Small intestine (tissue), 7 donors: ENCODE data around the gene PPP1R7. TPM values are rescaled to one million over a fixed set of nuclear protein-coding genes. Genes with fewer than 3 reads are reported as not detected.

Experiments
- DNase-seq, 2 donors: peaks; one replicate each; pipeline versions ENCODE4 v3.0.0 to v3.0.0-alpha.2; 2013
- FAIRE-seq: peaks from 2 replicates; lab custom pipeline; 2012; peaks lifted over from hg19 to GRCh38; lab: Jason Lieb, UNC
- H3K27ac ChIP-seq, 3 donors: one replicate each; pipeline ENCODE4 v1.5.1; 2013; ENCODE audit warnings: low read length in 2 of 3, mild to moderate bottlenecking in 2 of 3, control low read depth in 1 of 3, inconsistent platforms in 1 of 3, low read depth in 1 of 3, moderate library complexity in 1 of 3
- H3K27me3 ChIP-seq, 3 donors: one replicate each; pipeline ENCODE4 v1.6.1; 2013; ENCODE audit warnings: low read length in 3 of 3, inconsistent platforms in 1 of 3; ENCODE audit not compliant: control insufficient read depth in 3 of 3, insufficient read depth in 3 of 3
- H3K36me3 ChIP-seq, 3 donors: one replicate each; pipeline ENCODE4 v1.6.1; 2013; ENCODE audit warnings: low read length in 3 of 3, inconsistent platforms in 1 of 3, low read depth in 1 of 3, mild to moderate bottlenecking in 1 of 3, moderate library complexity in 1 of 3; ENCODE audit not compliant: control insufficient read depth in 3 of 3, insufficient read depth in 2 of 3
- H3K4me1 ChIP-seq, 3 donors: one replicate each; pipeline ENCODE4 v1.6.1; 2013; ENCODE audit warnings: low read length in 2 of 3, inconsistent platforms in 1 of 3, low read depth in 1 of 3, mild to moderate bottlenecking in 1 of 3, moderate library complexity in 1 of 3; ENCODE audit not compliant: control insufficient read depth in 3 of 3, insufficient read depth in 2 of 3
- H3K4me3 ChIP-seq, 3 donors: one replicate each; pipeline ENCODE4 v1.5.1; 2013; ENCODE audit warnings: low read length in 3 of 3, control low read depth in 1 of 3, inconsistent platforms in 1 of 3, low read depth in 1 of 3, mild to moderate bottlenecking in 1 of 3, moderate library complexity in 1 of 3
- H3K9me3 ChIP-seq, 2 donors: one replicate each; pipeline ENCODE4 v1.6.1; 2013; ENCODE audit warnings: low read depth in 1 of 2, low read length in 1 of 2; ENCODE audit not compliant: control insufficient read depth in 2 of 2, insufficient read depth in 1 of 2
- WGBS, 3 donors: extraction: QIAGEN DNeasy Blood & Tissue Kit; methylation state at CpG; one replicate each; pipeline ENCODE4 v1.1.7; 2013; 5-methylcytosine and 5-hydroxymethylcytosine counted together
- polyA plus RNA-seq, 4 donors: library from polyadenylated mRNA; stranded (reverse) in 3 of 4; unstranded in 1 of 4; fragments of 200-250 nt in 3 of 4; fragments of 120-200 nt in 1 of 4; gene quantifications; one replicate each; pipeline versions ENCODE4 v1.2.1 to v1.2.3, GENCODE V29; 2013
- donor health status: healthy with polysubstance abuse.
- donor health status: control.
- donor health status: control.
- donor health status: Bipolar disorder and iron deficiency.
- donor health status: healthy.

The PPP1R7 gene
- polyA plus RNA-seq, 4 donors = 57.3 to 74.7 (median 63.5) TPM

GRCh38 chr2:241223211-241224017 lies 73.1 kb downstream of the PPP1R7 start:
- Histone ChIP-seq H3K27ac (no peak overlapping the region), H3K27me3 (no peaks in the 10 kb centered on the region), H3K4me1 (peaks cover 0 to 30% (median 2%) of the 10 kb centered on the region in 3 donors), H3K9me3 (no peaks in the 10 kb centered on the region), H3K4me3 (no peak overlapping the region), H3K36me3 (peaks cover 0 to 37% (median 10%) of the 10 kb centered on the region in 3 donors)
- WGBS, 3 donors = 34 to 52% (median 38%) methylated on average over 23 of the region's 23 CpGs
- DNase-seq (peak in 1 of 2 donors; percentile 32), FAIRE-seq (no peak)

- peak overlapping the region in 1 of 3 donors; percentile 36 for H3K27ac ChIP-seq
- no peak for FAIRE-seq
Observed at GRCh38 chr2:241224018-241224850, 74.0 kb downstream of the PPP1R7 start.

GRCh38 chr2:241224851-241225438 lies 74.7 kb downstream of the PPP1R7 start:
- Histone ChIP-seq H3K4me3 (no peak overlapping the region), H3K4me1 (peaks cover 0 to 23% (median 2%) of the 10 kb centered on the region in 3 donors), H3K36me3 (peaks cover 13 to 53% (median 19%) of the 10 kb centered on the region in 3 donors), H3K27me3 (no peaks in the 10 kb centered on the region), H3K9me3 (no peaks in the 10 kb centered on the region), H3K27ac (peak overlapping the region in 1 of 3 donors; percentile 36)
- 71 to 74% (median 71%) methylated on average over 8 of the region's 8 CpGs for WGBS, 3 donors
- DNase-seq (no peak), FAIRE-seq (no peak)

More at GRCh38 chr2:241224018-241224850, 74.0 kb downstream of the PPP1R7 start:
- Histone ChIP-seq H3K4me1 (peaks cover 0 to 24% (median 2%) of the 10 kb centered on the region in 3 donors), H3K36me3 (peaks cover 8 to 46% (median 13%) of the 10 kb centered on the region in 3 donors), H3K4me3 (no peak overlapping the region), H3K27me3 (no peaks in the 10 kb centered on the region), H3K9me3 (no peaks in the 10 kb centered on the region)
- peak in 1 of 2 donors; percentile 77 for DNase-seq
- 16 to 36% (median 35%) methylated on average over 26 of the region's 26 CpGs for WGBS, 3 donors

DNA sequence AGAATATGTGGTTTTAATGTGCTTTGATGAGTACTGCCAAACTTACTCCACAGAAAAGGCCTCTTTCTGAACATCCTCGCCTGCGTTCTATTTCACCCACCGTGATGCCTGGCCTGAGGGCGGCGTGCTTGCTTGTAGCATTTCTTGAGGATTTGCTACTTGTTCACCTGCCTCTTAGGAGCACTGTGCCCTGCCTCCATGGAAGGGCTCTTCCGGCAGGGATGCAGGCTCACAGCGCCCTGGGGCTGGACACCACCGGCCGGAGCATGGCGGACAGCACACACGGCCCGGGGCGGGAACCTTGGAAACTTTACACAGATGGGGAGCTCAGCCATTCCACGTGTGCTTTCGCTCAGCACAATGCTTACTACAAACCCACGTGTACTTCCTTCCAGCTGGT lies 75.3 kb downstream of the PPP1R7 start:
- Histone ChIP-seq H3K4me3 (no peak overlapping the region), H3K27ac (no peak overlapping the region), H3K4me1 (peaks cover 0 to 23% (median 2%) of the 10 kb centered on the region in 3 donors), H3K27me3 (no peaks in the 10 kb centered on the region), H3K9me3 (no peaks in the 10 kb centered on the region), H3K36me3 (peaks cover 18 to 59% (median 24%) of the 10 kb centered on the region in 3 donors)
- FAIRE-seq (no peak), DNase-seq (no peak)
- 89 to 94% (median 92%) methylated on average over 16 of the region's 16 CpGs for WGBS, 3 donors

- WGBS, 3 donors = 89 to 93% (median 90%) methylated on average over 16 of the region's 16 CpGs
- Histone ChIP-seq H3K27ac (no peak overlapping the region), H3K4me3 (no peak overlapping the region), H3K27me3 (no peaks in the 10 kb centered on the region), H3K9me3 (no peaks in the 10 kb centered on the region), H3K36me3 (peaks cover 21 to 63% (median 25%) of the 10 kb centered on the region in 3 donors), H3K4me1 (peaks cover 0 to 23% (median 2%) of the 10 kb centered on the region in 3 donors)
- DNase-seq (no peak), FAIRE-seq (no peak)
Observed at GRCh38 chr2:241225983-241226382, 75.7 kb downstream of the PPP1R7 start.

DNA sequence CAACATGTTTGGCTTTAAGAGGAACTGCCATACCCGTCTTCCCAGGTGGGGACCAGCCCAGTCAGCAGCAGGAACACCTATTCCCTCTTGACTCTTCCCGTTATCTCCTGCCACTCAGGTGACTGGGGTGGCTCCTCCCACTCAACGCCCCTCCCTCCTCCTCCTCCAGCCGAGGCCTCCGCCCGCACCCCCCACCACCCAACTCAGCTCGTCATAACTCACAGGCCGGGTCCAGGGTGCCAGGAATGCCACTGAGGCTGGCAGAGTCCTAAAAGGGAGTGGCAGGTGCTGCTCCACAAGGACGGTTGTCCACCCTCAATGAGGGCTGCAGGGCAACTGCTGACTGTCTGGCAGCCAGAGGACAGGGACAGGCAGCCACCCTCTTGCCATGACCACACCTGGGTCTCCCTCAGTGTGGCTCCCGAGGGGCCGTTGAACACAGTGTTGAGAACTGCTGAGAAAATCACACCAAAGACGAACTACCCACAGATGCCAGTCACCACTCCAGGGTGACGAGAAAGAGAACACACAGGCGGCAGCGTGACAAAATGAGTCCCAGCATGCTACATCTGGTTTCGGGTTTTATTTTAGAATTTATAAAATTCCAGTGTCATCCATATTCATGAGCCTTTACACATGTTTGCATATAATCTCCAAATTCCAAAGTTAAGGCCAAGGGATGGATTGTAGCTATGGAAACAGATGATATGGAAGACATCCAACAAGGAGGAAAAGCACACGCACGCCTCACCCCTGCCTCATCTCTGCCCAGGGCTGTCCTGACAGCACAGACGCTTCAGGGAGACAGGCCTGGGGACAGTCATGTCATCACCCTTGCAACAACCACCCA lies 76.7 kb downstream of the PPP1R7 start:
- WGBS, 3 donors = 80 to 83% (median 82%) methylated on average over 18 to 19 of the region's 19 CpGs
- H3K4me1 ChIP-seq = peaks cover 0 to 23% (median 2%) of the 10 kb centered on the region in 3 donors
- no peak overlapping the region for H3K4me3 ChIP-seq
- H3K9me3 ChIP-seq = no peaks in the 10 kb centered on the region
- no peak for FAIRE-seq
- no peak overlapping the region for H3K27ac ChIP-seq
- no peak for DNase-seq
- no peaks in the 10 kb centered on the region for H3K27me3 ChIP-seq
- peaks cover 25 to 73% (median 27%) of the 10 kb centered on the region in 3 donors for H3K36me3 ChIP-seq

DNA sequence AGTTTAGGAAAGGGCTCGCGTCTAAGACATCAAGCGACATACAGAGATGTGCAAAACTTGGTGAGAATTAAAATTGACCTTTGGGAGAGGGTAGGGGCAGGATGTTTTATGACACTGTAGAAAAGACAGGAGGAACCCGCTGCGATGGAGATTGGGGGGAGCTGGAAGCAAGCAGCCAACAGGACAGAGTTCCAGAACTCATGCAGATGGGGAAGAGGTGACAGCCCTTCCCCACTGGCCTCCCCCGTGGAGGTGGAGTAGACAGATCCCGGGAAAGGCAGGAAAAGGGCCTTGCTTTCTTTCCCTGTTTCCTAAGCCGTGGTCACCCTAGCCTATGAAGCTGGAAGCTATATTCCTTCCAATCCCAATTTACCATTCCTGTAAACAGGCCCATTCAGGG lies 77.3 kb downstream of the PPP1R7 start:
- FAIRE-seq (no peak), DNase-seq (no peak)
- Histone ChIP-seq H3K9me3 (no peaks in the 10 kb centered on the region), H3K27me3 (no peaks in the 10 kb centered on the region), H3K27ac (no peak overlapping the region), H3K36me3 (peaks cover 25 to 79% (median 29%) of the 10 kb centered on the region in 3 donors), H3K4me3 (no peak overlapping the region), H3K4me1 (peaks cover 0 to 23% (median 2%) of the 10 kb centered on the region in 3 donors)
- 83 to 89% (median 83%) methylated on average over 8 of the region's 8 CpGs for WGBS, 3 donors
